GM23338 (cell line): ENCODE data around the gene TMTC2. TPM values are rescaled to one million over a fixed set of nuclear protein-coding genes. Genes with fewer than 3 reads are reported as not detected.

ENCODE experiments used
- ATAC-seq: fragments of 200-7000 bp; cut with Tn5 transposase; 3 replicates; pipeline ENCODE4 v1.9.1; 2020
- DNase-seq: peaks from one replicate; pipeline ENCODE4 v3.0.0-alpha.2; 2015; ENCODE audit warnings: low spot score
- H2AFZ ChIP-seq: fragments of 200-600 bp; sonication (generic); 2 replicates; pipeline ENCODE4 v1.8.0; 2016; ENCODE audit warnings: antibody characterized with exemption, mild to moderate bottlenecking, moderate library complexity
- H3F3A ChIP-seq: fragments of 200-600 bp; sonication (generic); replicated peaks from 2 replicates; pipeline ENCODE4 v1.8.0; 2017; ENCODE audit warnings: antibody characterized with exemption, mixed run types, low read depth
- H3K27ac ChIP-seq: fragments of 200-600 bp; sonication (generic); 2 replicates; pipeline ENCODE4 v1.6.1; 2016; ENCODE audit warnings: low read depth
- H3K27me3 ChIP-seq: fragments of 200-600 bp; sonication (generic); 2 replicates; pipeline ENCODE4 v1.8.0; 2016; ENCODE audit warnings: mild to moderate bottlenecking, mixed run types, moderate library complexity; ENCODE audit not compliant: insufficient read depth
- H3K36me3 ChIP-seq: fragments of 200-600 bp; sonication (generic); 2 replicates; pipeline ENCODE4 v1.8.0; 2016; ENCODE audit warnings: mild to moderate bottlenecking; ENCODE audit not compliant: insufficient read depth
- H3K4me1 ChIP-seq: fragments of 200-600 bp; sonication (generic); 2 replicates; pipeline ENCODE4 v1.8.0; 2016; ENCODE audit warnings: mild to moderate bottlenecking, moderate library complexity; ENCODE audit not compliant: insufficient read depth
- H3K4me2 ChIP-seq: fragments of 200-600 bp; sonication (generic); 2 replicates; pipeline ENCODE4 v1.7.1; 2017; ENCODE audit warnings: mixed run types
- H3K4me3 ChIP-seq: fragments of 200-600 bp; sonication (generic); 2 replicates; pipeline ENCODE4 v1.6.1; 2016; ENCODE audit warnings: mixed run types
- H3K79me2 ChIP-seq: fragments of 200-600 bp; sonication (generic); replicated peaks from 2 replicates; pipeline ENCODE4 v1.8.0; 2017; ENCODE audit warnings: mild to moderate bottlenecking; ENCODE audit not compliant: insufficient read depth
- H3K9me2 ChIP-seq: fragments of 200-600 bp; sonication (generic); 2 replicates; pipeline ENCODE4 v1.8.0; 2017; ENCODE audit not compliant: insufficient read depth
- H4K20me1 ChIP-seq: fragments of 200-600 bp; sonication (generic); replicated peaks from 2 replicates; pipeline ENCODE4 v1.8.0; 2017; ENCODE audit warnings: mild to moderate bottlenecking; ENCODE audit not compliant: insufficient read depth
- H3K27ac Mint-ChIP-seq: 2 replicates; pipeline ENCODE4 v1.8.0; 2020; ENCODE audit warnings: inconsistent platforms, mild to moderate bottlenecking, moderate library complexity, mixed read lengths
- H3K27me3 Mint-ChIP-seq: 3 replicates; pipeline ENCODE4 v1.8.0; 2022; ENCODE audit warnings: low read depth, mild to moderate bottlenecking, moderate library complexity, mixed read lengths, inconsistent platforms; ENCODE audit not compliant: insufficient read depth, poor library complexity
- H3K36me3 Mint-ChIP-seq: 3 replicates; pipeline ENCODE4 v1.8.0; 2021; ENCODE audit warnings: low read depth, mild to moderate bottlenecking, inconsistent platforms, moderate library complexity, mixed read lengths
- H3K4me1 Mint-ChIP-seq: 3 replicates; pipeline ENCODE4 v1.8.0; 2020; ENCODE audit warnings: mild to moderate bottlenecking, inconsistent platforms, mixed read lengths
- H3K4me3 Mint-ChIP-seq: 3 replicates; pipeline ENCODE4 v1.8.0; 2021; ENCODE audit warnings: moderate library complexity, mild to moderate bottlenecking, inconsistent platforms, mixed read lengths
- H3K9me3 Mint-ChIP-seq: 3 replicates; pipeline ENCODE4 v1.8.0; 2020; ENCODE audit warnings: moderate library complexity, mild to moderate bottlenecking, inconsistent platforms, mixed read lengths
- CREB1 ChIP-seq: fragments of 250-450 bp; sonication (Bioruptor Pico); IDR thresholded peaks from 2 replicates; pipeline ENCODE4 v1.5.0; 2020; ENCODE audit warnings: low read depth, mild to moderate bottlenecking, moderate library complexity
- CTCF ChIP-seq, 2 experiments: fragments of 200-600 bp in 1 of 2; sonication (generic) in 1 of 2; conservative IDR thresholded peaks; 2 replicates each; pipeline versions ENCODE4 v1.5.1 to v1.6.1; 2016 to 2017; ENCODE audit warnings: antibody characterized with exemption in 2 of 2, low read depth in 2 of 2, mild to moderate bottlenecking in 2 of 2, moderate library complexity in 1 of 2
- ETS1 ChIP-seq: IDR thresholded peaks from 2 replicates; pipeline ENCODE4 v1.6.1; 2016; ENCODE audit warnings: antibody characterized with exemption
- EZH2 ChIP-seq: fragments of 200-600 bp; sonication (generic); IDR thresholded peaks from one replicate; pipeline ENCODE4 v1.8.0; 2017; ENCODE audit warnings: antibody characterized with exemption, mild to moderate bottlenecking, low read depth; ENCODE audit not compliant: unreplicated experiment
- EZH2phosphoT487 ChIP-seq: fragments of 200-600 bp; sonication (generic); IDR thresholded peaks from one replicate; pipeline ENCODE4 v1.8.1; 2018; ENCODE audit warnings: antibody characterized with exemption; ENCODE audit not compliant: unreplicated experiment
- POLR2AphosphoS5 ChIP-seq: IDR thresholded peaks from 2 replicates; pipeline ENCODE4 v1.6.1; 2016; ENCODE audit warnings: antibody characterized with exemption, low read depth
- REST ChIP-seq: IDR thresholded peaks from one replicate; pipeline ENCODE4 v1.6.1; 2018; ENCODE audit warnings: antibody characterized with exemption; ENCODE audit not compliant: unreplicated experiment
- STAT1 ChIP-seq: IDR thresholded peaks from one replicate; pipeline ENCODE4 v1.6.1; 2016; ENCODE audit warnings: antibody characterized with exemption; ENCODE audit not compliant: unreplicated experiment
- ZNF114 ChIP-seq: fragments of 250-450 bp; sonication (Bioruptor Pico); IDR thresholded peaks from 2 replicates; pipeline ENCODE4 v1.5.0; 2020; ENCODE audit warnings: mild to moderate bottlenecking, moderate library complexity
- ZNF331 ChIP-seq: fragments of 250-450 bp; sonication (Bioruptor Pico); IDR thresholded peaks from 2 replicates; pipeline ENCODE4 v1.5.0; 2020; ENCODE audit warnings: low read depth, mild to moderate bottlenecking, moderate library complexity
- polyA plus RNA-seq: library from polyadenylated mRNA; unstranded; fragments of >200 nt; fragmentation: Nextera tagmentation; extraction: Ambion mirVana; gene quantifications from 2 replicates; pipeline ENCODE4 v1.2.1, GENCODE V29; 2016
- total RNA-seq: library from RNA; depleted of rRNA; stranded (reverse); fragments of >200 nt; shearing (Covaris generic); gene quantifications from 2 replicates; pipeline ENCODE4 v1.2.3, GENCODE V29; 2014

TMTC2 gene
- total and polyA plus RNA-seq, 2 experiments from 2014 or later: 0.57 to 6.5 TPM

- Mint-ChIP-seq H3K27ac (no peak overlapping the region), H3K4me3 (no peak overlapping the region), H3K27me3 (no peaks in the 10 kb centered on the region), H3K36me3 (peaks cover 3% of the 10 kb centered on the region; the same call in 2 of the 3 replicates), H3K4me1 (peaks cover 11% of the 10 kb centered on the region), H3K9me3 (no peaks in the 10 kb centered on the region)
- H3K36me3 ChIP-seq: no peaks in the 10 kb centered on the region
- no peak overlapping the region for H3K27ac ChIP-seq
- ATAC-seq (no peak), DNase-seq (no peak)
- H2AFZ ChIP-seq: no peak overlapping the region
- H3F3A ChIP-seq: no peaks in the 10 kb centered on the region
- no peaks in the 10 kb centered on the region for H3K79me2 ChIP-seq
- TF ChIP-seq CREB1 (no peak), POLR2AphosphoS5 (no peak)
- no peaks in the 10 kb centered on the region for H3K27me3 ChIP-seq
- H3K4me3 ChIP-seq: no peak overlapping the region
- peaks cover 4% of the 10 kb centered on the region; the same call in 1 of the 2 replicates for H3K4me1 ChIP-seq
- peaks cover 6% of the 10 kb centered on the region; the same call in 1 of the 2 replicates for H3K9me2 ChIP-seq
- no peak overlapping the region for H3K4me2 ChIP-seq
- no peaks in the 10 kb centered on the region for H4K20me1 ChIP-seq
Measured at GRCh38 chr12:83084516-83085234, 398.0 kb downstream of the TMTC2 start.

GRCh38 chr12:83086023-83086422 lies 399.3 kb downstream of the TMTC2 start:
- H4K20me1 ChIP-seq: no peaks in the 10 kb centered on the region
- Mint-ChIP-seq H3K9me3 (no peaks in the 10 kb centered on the region), H3K36me3 (peaks cover 3% of the 10 kb centered on the region; the same call in 2 of the 3 replicates), H3K4me1 (peaks cover 19% of the 10 kb centered on the region), H3K4me3 (no peak overlapping the region), H3K27ac (no peak overlapping the region), H3K27me3 (no peaks in the 10 kb centered on the region)
- H3K4me3 ChIP-seq: no peak overlapping the region
- H3K27ac ChIP-seq: no peak overlapping the region
- no peaks in the 10 kb centered on the region for H3K27me3 ChIP-seq
- H3K36me3 ChIP-seq: no peaks in the 10 kb centered on the region
- no peak for ATAC-seq
- no peak overlapping the region for H3K4me2 ChIP-seq
- peaks cover 6% of the 10 kb centered on the region; the same call in 1 of the 2 replicates for H3K9me2 ChIP-seq
- peaks cover 4% of the 10 kb centered on the region; the same call in 1 of the 2 replicates for H3K4me1 ChIP-seq
- no peak for DNase-seq
- no peak for TF ChIP-seq ZNF114
- TF ChIP-seq CTCF (conservative IDR thresholded peaks at IDR 0.05; ENCODE audit: low read depth in 2 of 2): peak in 1 of 2 experiments; percentile 35; a peak in 1 of 4 replicates
- no peaks in the 10 kb centered on the region for H3K79me2 ChIP-seq
- no peak overlapping the region for H2AFZ ChIP-seq
- no peaks in the 10 kb centered on the region for H3F3A ChIP-seq

- Mint-ChIP-seq H3K4me1 (peaks cover 21% of the 10 kb centered on the region), H3K27me3 (no peaks in the 10 kb centered on the region), H3K9me3 (no peaks in the 10 kb centered on the region), H3K27ac (no peak overlapping the region), H3K4me3 (no peak overlapping the region), H3K36me3 (peaks cover 3% of the 10 kb centered on the region; the same call in 2 of the 3 replicates)
- peaks cover 6% of the 10 kb centered on the region for H3K9me2 ChIP-seq
- H3F3A ChIP-seq: no peaks in the 10 kb centered on the region
- no peak overlapping the region for H3K4me2 ChIP-seq
- H3K79me2 ChIP-seq: no peaks in the 10 kb centered on the region
- DNase-seq: no peak
- no peak overlapping the region for H2AFZ ChIP-seq
- ATAC-seq: no peak
- H3K4me3 ChIP-seq: no peak overlapping the region
- no peaks in the 10 kb centered on the region for H3K36me3 ChIP-seq
- no peak overlapping the region for H3K27ac ChIP-seq
- peaks cover 7% of the 10 kb centered on the region; the same call in 1 of the 2 replicates for H3K4me1 ChIP-seq
- no peaks in the 10 kb centered on the region for H4K20me1 ChIP-seq
- H3K27me3 ChIP-seq: no peaks in the 10 kb centered on the region
- TF ChIP-seq ZNF331 (CRISPR knock-in tag) (no peak), ETS1 (no peak), STAT1 (no peak), EZH2 (no peak), ZNF114 (no peak), EZH2phosphoT487 (no peak), REST (no peak), CTCF (conservative IDR thresholded peaks at IDR 0.05; ENCODE audit: low read depth in 2 of 2) (no peak)
Measured at GRCh38 chr12:83089575-83089974, 402.9 kb downstream of the TMTC2 start.
